GM12891 (cell line): Measurements from ENCODE around the gene INSRR.

Experiments used
- DNase-seq: peaks from one replicate; pipeline ENCODE4 v3.0.0; 2011; ENCODE audit warnings: low spot score; ENCODE audit not compliant: insufficient read length
- FAIRE-seq: peaks from 2 replicates; lab custom pipeline; 2011; peaks lifted over from hg19 to GRCh38; lab: Jason Lieb, UNC
- PAX5 ChIP-seq: IDR thresholded peaks from 2 replicates; pipeline ENCODE4 v1.6.1; 2011; ENCODE audit warnings: low read length, moderate library complexity, mild to moderate bottlenecking; ENCODE audit not compliant: insufficient read depth, severe bottlenecking
- POLR2A ChIP-seq: IDR thresholded peaks from 2 replicates; pipeline ENCODE4 v1.6.1; 2011; ENCODE audit warnings: low read depth, low read length, control low read depth
- POLR2AphosphoS5 ChIP-seq: IDR thresholded peaks from 2 replicates; pipeline ENCODE4 v1.6.1; 2011; ENCODE audit warnings: low read depth, low read length, control low read depth
- POU2F2 ChIP-seq: IDR thresholded peaks from 2 replicates; pipeline ENCODE4 v1.6.1; 2011; ENCODE audit warnings: low read depth, mild to moderate bottlenecking, control low read depth, low read length, moderate library complexity
- SPI1 ChIP-seq: IDR thresholded peaks from 2 replicates; pipeline ENCODE4 v1.6.1; 2011; ENCODE audit warnings: low read depth, low read length, control low read depth
- TAF1 ChIP-seq: IDR thresholded peaks from 2 replicates; pipeline ENCODE4 v1.6.1; 2011; ENCODE audit warnings: low read depth, low read length, control low read depth

INSRR gene

GRCh38 chr1:156900896-156901589 is 42.1 kb upstream of the INSRR start:
- no peak for TF ChIP-seq TAF1
- TF ChIP-seq POU2F2: no peak
- TF ChIP-seq PAX5: no peak
- no peak for TF ChIP-seq POLR2A
- TF ChIP-seq SPI1: no peak
- TF ChIP-seq POLR2AphosphoS5: no peak
- FAIRE-seq (no peak), DNase-seq (no peak)

- no peak for TF ChIP-seq POU2F2
- no peak for TF ChIP-seq POLR2A
- no peak for TF ChIP-seq SPI1
- no peak for TF ChIP-seq PAX5
- no peak for TF ChIP-seq TAF1
- no peak for TF ChIP-seq POLR2AphosphoS5
- no peak for FAIRE-seq
- DNase-seq: no peak
Observed at GRCh38 chr1:156899956-156900718, 41.2 kb upstream of the INSRR start.

- TF ChIP-seq TAF1 (no peak), POU2F2 (no peak), PAX5 (no peak)
- DNase-seq (no peak), FAIRE-seq (no peak)
Observed at GRCh38 chr1:156898971-156899664, 40.2 kb upstream of the INSRR start.

- TF ChIP-seq TAF1 (no peak), SPI1 (no peak), PAX5 (no peak), POU2F2 (no peak), POLR2A (no peak), POLR2AphosphoS5 (no peak)
- peak; percentile 13 for FAIRE-seq
- DNase-seq: no peak
Observed at GRCh38 chr1:156898161-156898566, 39.2 kb upstream of the INSRR start.

GRCh38 chr1:156897078-156897825 is 38.3 kb upstream of the INSRR start:
- DNase-seq: no peak
- no peak for FAIRE-seq
- no peak for TF ChIP-seq PAX5
- no peak for TF ChIP-seq POLR2AphosphoS5
- no peak for TF ChIP-seq POLR2A
- TF ChIP-seq TAF1: no peak
- TF ChIP-seq SPI1: no peak
- no peak for TF ChIP-seq POU2F2

GRCh38 chr1:156896490-156897033 is 37.6 kb upstream of the INSRR start:
- no peak for TF ChIP-seq PAX5
- DNase-seq: no peak
- FAIRE-seq: no peak

- FAIRE-seq (no peak), DNase-seq (no peak)
- TF ChIP-seq SPI1: no peak
- no peak for TF ChIP-seq TAF1
- no peak for TF ChIP-seq PAX5
- no peak for TF ChIP-seq POU2F2
- no peak for TF ChIP-seq POLR2A
- TF ChIP-seq POLR2AphosphoS5: no peak
Observed at GRCh38 chr1:156895927-156896326, 37.0 kb upstream of the INSRR start.

GRCh38 chr1:156895455-156895812 is 36.5 kb upstream of the INSRR start:
- FAIRE-seq: no peak
- no peak for DNase-seq
- TF ChIP-seq PAX5: no peak

- no peak for FAIRE-seq
- TF ChIP-seq POLR2A (no peak), PAX5 (no peak)
- DNase-seq: no peak
Observed at GRCh38 chr1:156894711-156895454, 36.0 kb upstream of the INSRR start.
